Astrocyte (in vitro differentiated cells and primary cell): ENCODE measurements around the gene PNPLA2. TPM values are rescaled to one million over a fixed set of nuclear protein-coding genes. Genes with fewer than 3 reads are reported as not detected.

ENCODE experiments used
- DNase-seq: peaks from one replicate; pipeline ENCODE4 v3.0.0-alpha.2; 2010; ENCODE audit warnings: low read depth
- FAIRE-seq: peaks from 2 replicates; lab custom pipeline; 2011; peaks lifted over from hg19 to GRCh38; lab: Jason Lieb, UNC
- H2AFZ ChIP-seq: 2 replicates; pipeline ENCODE4 v1.6.0; 2012; ENCODE audit warnings: low read depth, low read length, inconsistent platforms
- H3K27ac ChIP-seq: 2 replicates; pipeline ENCODE4 v1.5.1; 2011; ENCODE audit warnings: low read depth, low read length, inconsistent platforms
- H3K27me3 ChIP-seq: 2 replicates; pipeline ENCODE4 v1.6.0; 2011; ENCODE audit warnings: low read length, inconsistent platforms; ENCODE audit not compliant: insufficient read depth
- H3K36me3 ChIP-seq: 2 replicates; pipeline ENCODE4 v1.5.1; 2011; ENCODE audit warnings: low read length, inconsistent platforms; ENCODE audit not compliant: insufficient read depth
- H3K4me1 ChIP-seq: 2 replicates; pipeline ENCODE4 v1.5.1; 2011; ENCODE audit warnings: low read length, inconsistent platforms; ENCODE audit not compliant: insufficient read depth
- H3K4me2 ChIP-seq: 2 replicates; pipeline ENCODE4 v1.6.0; 2012; ENCODE audit warnings: low read length, inconsistent platforms
- H3K4me3 ChIP-seq: 2 replicates; pipeline ENCODE4 v1.5.1; 2011; ENCODE audit warnings: low read depth, mild to moderate bottlenecking, low read length, inconsistent platforms; ENCODE audit not compliant: insufficient read depth
- H3K79me2 ChIP-seq: 2 replicates; pipeline ENCODE4 v1.6.0; 2012; ENCODE audit warnings: mild to moderate bottlenecking, low read length, inconsistent platforms; ENCODE audit not compliant: insufficient read depth
- H3K9ac ChIP-seq: 2 replicates; pipeline ENCODE4 v1.6.0; 2012; ENCODE audit warnings: mild to moderate bottlenecking, low read length, inconsistent platforms
- H3K9me3 ChIP-seq: 2 replicates; pipeline ENCODE4 v1.5.1; 2012; ENCODE audit warnings: low read depth, mild to moderate bottlenecking, low read length, inconsistent platforms; ENCODE audit not compliant: insufficient read depth
- H4K20me1 ChIP-seq: 2 replicates; pipeline ENCODE4 v1.6.0; 2012; ENCODE audit warnings: low read length, inconsistent platforms; ENCODE audit not compliant: insufficient read depth
- H3K27ac Mint-ChIP-seq: one replicate; pipeline ENCODE4 v1.8.0; 2021; ENCODE audit warnings: mild to moderate bottlenecking, mixed read lengths; ENCODE audit not compliant: unreplicated experiment
- H3K27me3 Mint-ChIP-seq: one replicate; pipeline ENCODE4 v1.8.0; 2021; ENCODE audit warnings: low read depth, mixed read lengths; ENCODE audit not compliant: unreplicated experiment
- H3K36me3 Mint-ChIP-seq: one replicate; pipeline ENCODE4 v1.8.0; 2021; ENCODE audit warnings: low read depth, mixed read lengths; ENCODE audit not compliant: unreplicated experiment
- H3K4me1 Mint-ChIP-seq: one replicate; pipeline ENCODE4 v1.8.0; 2021; ENCODE audit warnings: low read depth, mixed read lengths; ENCODE audit not compliant: unreplicated experiment
- H3K4me3 Mint-ChIP-seq: one replicate; pipeline ENCODE4 v1.8.0; 2021; ENCODE audit warnings: mild to moderate bottlenecking, moderate library complexity, mixed read lengths; ENCODE audit not compliant: unreplicated experiment
- H3K9me3 Mint-ChIP-seq: one replicate; pipeline ENCODE4 v1.8.0; 2021; ENCODE audit warnings: mild to moderate bottlenecking, mixed read lengths; ENCODE audit not compliant: unreplicated experiment
- EZH2 ChIP-seq: IDR thresholded peaks from 2 replicates; pipeline ENCODE4 v1.6.1; 2012; ENCODE audit warnings: mild to moderate bottlenecking, low read length, inconsistent platforms; ENCODE audit not compliant: insufficient read depth
- total RNA-seq: library from RNA; stranded (reverse); gene quantifications from 2 replicates; pipeline ENCODE4 v1.2.1, GENCODE V29; 2021
- TF ChIP-seq, protein P1 (sequence below): IDR thresholded peaks from 2 replicates; pipeline ENCODE4 v1.5.1; 2011; ENCODE audit warnings: low read depth, mild to moderate bottlenecking, inconsistent platforms, low read length, moderate library complexity; ENCODE audit not compliant: insufficient read depth

PNPLA2 gene
- total RNA-seq, 1 donor from 2014 or later, result 46.8 TPM

DNA sequence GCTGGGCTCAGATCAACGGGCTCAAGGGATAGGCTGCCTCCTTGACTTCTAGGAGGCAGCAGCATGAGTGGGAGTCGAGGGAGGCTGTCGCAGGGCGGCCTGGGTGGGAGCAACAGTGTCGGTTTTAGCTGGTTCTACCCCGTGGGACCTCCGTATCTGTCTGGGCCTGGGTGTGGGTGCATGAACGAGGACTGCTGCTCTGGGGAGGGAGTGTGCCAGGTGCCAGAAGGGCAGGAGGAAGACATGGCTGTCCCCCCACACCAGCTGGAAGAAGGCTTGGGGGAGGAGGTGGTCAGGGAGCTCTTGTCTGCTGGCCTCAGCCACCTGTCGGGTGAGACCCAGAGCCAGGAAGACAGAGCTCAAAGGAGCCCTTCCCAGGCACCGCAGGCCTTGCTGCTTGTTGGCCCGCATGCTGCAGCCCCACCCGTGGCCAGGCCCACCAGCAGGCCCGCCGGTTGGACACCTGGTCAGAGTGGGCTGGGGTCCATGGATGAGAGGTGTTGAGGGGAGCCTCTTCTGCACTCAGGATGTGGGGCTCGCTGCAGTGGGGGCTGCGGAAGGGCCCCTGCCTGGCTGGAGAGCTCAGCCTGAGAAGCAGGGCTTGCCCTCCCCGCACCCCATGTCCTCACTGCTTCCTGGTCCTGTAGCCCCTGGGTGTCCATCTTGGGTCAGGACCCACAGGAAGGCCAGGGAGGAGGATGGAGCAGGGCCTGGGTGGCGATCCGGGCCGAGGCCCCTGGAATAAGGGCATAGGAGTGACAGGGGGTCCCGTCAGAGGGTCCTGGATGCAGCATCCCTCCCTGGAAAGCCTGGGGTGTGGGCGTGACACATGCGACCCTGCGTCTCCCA, 32.3 kb upstream of the PNPLA2 start:
- Mint-ChIP-seq H3K36me3 (no peaks in the 10 kb centered on the region), H3K4me3 (no peak overlapping the region), H3K9me3 (no peaks in the 10 kb centered on the region), H3K4me1 (peaks cover 6% of the 10 kb centered on the region), H3K27me3 (no peaks in the 10 kb centered on the region), H3K27ac (no peak overlapping the region)
- no peak overlapping the region for H3K4me3 ChIP-seq
- H4K20me1 ChIP-seq, result peaks cover 35% of the 10 kb centered on the region
- H2AFZ ChIP-seq, result no peak overlapping the region
- H3K36me3 ChIP-seq, result no peaks in the 10 kb centered on the region
- H3K27ac ChIP-seq, result no peak overlapping the region
- no peaks in the 10 kb centered on the region for H3K27me3 ChIP-seq
- H3K79me2 ChIP-seq, result no peaks in the 10 kb centered on the region
- DNase-seq (no peak), FAIRE-seq (no peak)
- TF ChIP-seq EZH2, result no peak
- TF ChIP-seq, protein P1, sequence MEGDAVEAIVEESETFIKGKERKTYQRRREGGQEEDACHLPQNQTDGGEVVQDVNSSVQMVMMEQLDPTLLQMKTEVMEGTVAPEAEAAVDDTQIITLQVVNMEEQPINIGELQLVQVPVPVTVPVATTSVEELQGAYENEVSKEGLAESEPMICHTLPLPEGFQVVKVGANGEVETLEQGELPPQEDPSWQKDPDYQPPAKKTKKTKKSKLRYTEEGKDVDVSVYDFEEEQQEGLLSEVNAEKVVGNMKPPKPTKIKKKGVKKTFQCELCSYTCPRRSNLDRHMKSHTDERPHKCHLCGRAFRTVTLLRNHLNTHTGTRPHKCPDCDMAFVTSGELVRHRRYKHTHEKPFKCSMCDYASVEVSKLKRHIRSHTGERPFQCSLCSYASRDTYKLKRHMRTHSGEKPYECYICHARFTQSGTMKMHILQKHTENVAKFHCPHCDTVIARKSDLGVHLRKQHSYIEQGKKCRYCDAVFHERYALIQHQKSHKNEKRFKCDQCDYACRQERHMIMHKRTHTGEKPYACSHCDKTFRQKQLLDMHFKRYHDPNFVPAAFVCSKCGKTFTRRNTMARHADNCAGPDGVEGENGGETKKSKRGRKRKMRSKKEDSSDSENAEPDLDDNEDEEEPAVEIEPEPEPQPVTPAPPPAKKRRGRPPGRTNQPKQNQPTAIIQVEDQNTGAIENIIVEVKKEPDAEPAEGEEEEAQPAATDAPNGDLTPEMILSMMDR, result no peak
- H3K9me3 ChIP-seq, result no peaks in the 10 kb centered on the region
- no peak overlapping the region for H3K4me2 ChIP-seq
- H3K9ac ChIP-seq, result no peak overlapping the region
- peaks cover 9% of the 10 kb centered on the region for H3K4me1 ChIP-seq

- Histone ChIP-seq H3K36me3 (no peaks in the 10 kb centered on the region), H3K27me3 (no peaks in the 10 kb centered on the region), H3K79me2 (no peaks in the 10 kb centered on the region), H3K4me2 (no peak overlapping the region), H3K27ac (no peak overlapping the region), H3K9me3 (no peaks in the 10 kb centered on the region), H3K4me3 (no peak overlapping the region), H3K4me1 (peaks cover 9% of the 10 kb centered on the region), H4K20me1 (peaks cover 30% of the 10 kb centered on the region), H3K9ac (no peak overlapping the region), H2AFZ (no peak overlapping the region)
- no peak for DNase-seq
- H3K4me3 Mint-ChIP-seq, result no peak overlapping the region
- H3K27me3 Mint-ChIP-seq, result no peaks in the 10 kb centered on the region
- TF ChIP-seq, protein P1, result no peak
- TF ChIP-seq EZH2, result no peak
- no peak for FAIRE-seq
- H3K27ac Mint-ChIP-seq, result no peak overlapping the region
- H3K4me1 Mint-ChIP-seq, result peaks cover 6% of the 10 kb centered on the region
- no peaks in the 10 kb centered on the region for H3K36me3 Mint-ChIP-seq
- no peaks in the 10 kb centered on the region for H3K9me3 Mint-ChIP-seq
These were observed 31.5 kb upstream of the PNPLA2 start for GRCh38 chr11:787084-787675.
